Trophoblast cell (in vitro differentiated cells and primary cell): ENCODE data around the gene NRSN1.

Source experiments
- DNase-seq, 2 donors: peaks; one replicate each; pipeline ENCODE4 v3.0.0-alpha.2; 2016
- H2AFZ ChIP-seq: 2 replicates; pipeline ENCODE4 v1.6.1; 2013; ENCODE audit warnings: low read length, moderate library complexity, mild to moderate bottlenecking; ENCODE audit not compliant: insufficient read depth, poor library complexity
- H2AK5ac ChIP-seq: 2 replicates; pipeline ENCODE4 v1.6.1; 2013; ENCODE audit warnings: mild to moderate bottlenecking, low read length
- H2BK120ac ChIP-seq: 2 replicates; pipeline ENCODE4 v1.6.1; 2013; ENCODE audit warnings: low read length, mild to moderate bottlenecking, moderate library complexity; ENCODE audit not compliant: insufficient read depth, poor library complexity
- H2BK12ac ChIP-seq: 2 replicates; pipeline ENCODE4 v1.6.1; 2013; ENCODE audit warnings: mild to moderate bottlenecking, low read length, moderate library complexity
- H2BK5ac ChIP-seq: 2 replicates; pipeline ENCODE4 v1.6.1; 2013; ENCODE audit warnings: low read length, low read depth, moderate library complexity, mild to moderate bottlenecking; ENCODE audit not compliant: poor library complexity
- H3K14ac ChIP-seq: 2 replicates; pipeline ENCODE4 v1.6.1; 2013; ENCODE audit warnings: mild to moderate bottlenecking, low read length
- H3K18ac ChIP-seq: 2 replicates; pipeline ENCODE4 v1.6.1; 2013; ENCODE audit warnings: mild to moderate bottlenecking, low read length
- H3K23ac ChIP-seq: 2 replicates; pipeline ENCODE4 v1.6.1; 2013; ENCODE audit warnings: low read length
- H3K27ac ChIP-seq: 2 replicates; pipeline ENCODE4 v1.5.1; 2013; ENCODE audit warnings: low read depth, mild to moderate bottlenecking, inconsistent platforms, low read length, moderate library complexity
- H3K27me3 ChIP-seq: 2 replicates; pipeline ENCODE4 v1.6.1; 2013; ENCODE audit warnings: inconsistent platforms, mild to moderate bottlenecking, low read length, moderate library complexity; ENCODE audit not compliant: insufficient read depth
- H3K36me3 ChIP-seq, 2 experiments: 1 replicate in 1 of 2; 2 replicates in 1 of 2; pipeline ENCODE4 v1.6.1; 2013; ENCODE audit warnings: low read length in 2 of 2, mild to moderate bottlenecking in 2 of 2, moderate library complexity in 1 of 2; ENCODE audit not compliant: insufficient read depth in 2 of 2, control insufficient read depth in 1 of 2
- H3K4ac ChIP-seq: 2 replicates; pipeline ENCODE4 v1.6.1; 2013; ENCODE audit warnings: low read depth, mild to moderate bottlenecking, low read length, moderate library complexity
- H3K4me1 ChIP-seq, 2 experiments: 1 replicate in 1 of 2; 2 replicates in 1 of 2; pipeline ENCODE4 v1.6.1; 2013; ENCODE audit warnings: low read length in 2 of 2, mild to moderate bottlenecking in 2 of 2, moderate library complexity in 1 of 2; ENCODE audit not compliant: insufficient read depth in 2 of 2, control insufficient read depth in 1 of 2
- H3K4me2 ChIP-seq: 2 replicates; pipeline ENCODE4 v1.6.1; 2013; ENCODE audit warnings: inconsistent platforms, mild to moderate bottlenecking, low read length, moderate library complexity
- H3K4me3 ChIP-seq: 2 replicates; pipeline ENCODE4 v1.5.1; 2013; ENCODE audit warnings: mild to moderate bottlenecking, low read depth, low read length, inconsistent platforms
- H3K79me1 ChIP-seq: one replicate; pipeline ENCODE4 v1.6.1; 2013; ENCODE audit warnings: low read length
- H3K79me2 ChIP-seq: 2 replicates; pipeline ENCODE4 v1.6.1; 2013; ENCODE audit warnings: low read length, mild to moderate bottlenecking; ENCODE audit not compliant: control insufficient read depth, insufficient read depth, poor library complexity
- H3K9ac ChIP-seq: 2 replicates; pipeline ENCODE4 v1.6.1; 2013; ENCODE audit warnings: mild to moderate bottlenecking, low read length
- H3K9me3 ChIP-seq: 2 replicates; pipeline ENCODE4 v1.6.1; 2013; ENCODE audit warnings: low read depth, mild to moderate bottlenecking, control low read depth, inconsistent platforms, low read length; ENCODE audit not compliant: insufficient read depth
- H4K12ac ChIP-seq: 2 replicates; pipeline ENCODE4 v1.6.1; 2013; ENCODE audit warnings: low read depth, mild to moderate bottlenecking, low read length, moderate library complexity
- H4K8ac ChIP-seq: 2 replicates; pipeline ENCODE4 v1.6.1; 2013; ENCODE audit warnings: low read depth, mild to moderate bottlenecking, low read length, moderate library complexity
- H4K91ac ChIP-seq: one replicate; pipeline ENCODE4 v1.6.1; 2013; ENCODE audit warnings: low read depth, mild to moderate bottlenecking, low read length, moderate library complexity
- WGBS: extraction: QIAGEN DNeasy Blood & Tissue Kit; methylation state at CpG from one replicate; pipeline ENCODE4 v1.1.7; 2013; ENCODE audit warnings: missing lambda C conversion rate; ENCODE audit not compliant: insufficient read length, insufficient coverage; ENCODE audit errors: extremely low coverage; 5-methylcytosine and 5-hydroxymethylcytosine counted together

NRSN1 gene

DNA sequence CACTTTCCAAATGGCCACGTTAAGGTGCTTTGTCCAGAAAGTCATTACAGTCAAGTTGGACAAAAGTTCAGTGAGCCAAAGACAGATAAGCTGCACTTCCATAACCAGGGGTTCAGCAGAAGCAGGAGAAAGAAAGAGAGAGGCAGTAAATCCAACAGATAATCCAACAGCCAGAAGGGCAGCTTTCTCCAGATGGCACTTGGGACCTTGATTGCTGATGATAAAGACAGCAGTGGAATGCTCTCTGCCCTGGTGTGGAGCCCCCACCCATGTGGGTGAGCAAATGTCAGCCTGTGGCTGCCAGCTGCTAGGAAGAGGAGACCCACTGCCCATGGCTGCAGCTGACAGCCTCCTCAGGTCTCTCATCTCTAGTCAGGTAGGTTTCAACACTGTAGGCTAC is 18.7 kb upstream of the NRSN1 start:
- Histone ChIP-seq H4K8ac (no peak overlapping the region), H2BK5ac (no peak overlapping the region), H2BK12ac (no peak overlapping the region), H3K4me1 (no peaks in the 10 kb centered on the region), H3K4me2 (no peak overlapping the region), H3K18ac (no peak overlapping the region), H2BK120ac (no peak overlapping the region), H2AFZ (no peak overlapping the region), H3K23ac (no peak overlapping the region), H3K14ac (no peak overlapping the region), H3K27ac (no peak overlapping the region), H4K91ac (no peak overlapping the region), H4K12ac (no peak overlapping the region), H3K9ac (no peak overlapping the region), H3K79me1 (no peaks in the 10 kb centered on the region), H3K4me3 (no peak overlapping the region), H3K9me3 (no peaks in the 10 kb centered on the region), H3K36me3 (no peaks in the 10 kb centered on the region), H3K79me2 (no peaks in the 10 kb centered on the region), H3K4ac (no peak overlapping the region), H2AK5ac (no peak overlapping the region), H3K27me3 (no peaks in the 10 kb centered on the region)
- WGBS = no CpG with 5 or more reads among the region's 1 CpG
- DNase-seq = no peak

DNA sequence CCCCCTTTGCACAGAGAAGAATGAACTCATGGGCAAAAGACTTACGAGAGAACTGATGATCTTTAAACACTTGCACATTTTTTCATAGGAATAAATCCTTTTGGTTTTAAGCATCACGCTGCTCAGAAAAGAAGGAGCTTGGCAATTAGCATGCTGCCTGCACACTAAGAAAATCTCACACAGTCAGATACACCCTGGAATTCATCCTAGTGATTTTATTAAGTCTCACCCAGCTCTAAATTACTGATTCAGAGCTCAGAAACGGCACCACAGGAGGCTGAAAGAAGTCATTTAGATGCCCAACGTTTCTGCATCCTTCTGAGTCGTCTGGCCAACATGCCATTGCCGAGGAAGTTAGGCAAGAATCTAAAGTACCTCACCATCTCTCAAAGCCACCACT is 18.0 kb upstream of the NRSN1 start:
- no peaks in the 10 kb centered on the region for H3K27me3 ChIP-seq
- no CpG with 5 or more reads among the region's 6 CpGs for WGBS
- no peak overlapping the region for H3K4me2 ChIP-seq

DNA sequence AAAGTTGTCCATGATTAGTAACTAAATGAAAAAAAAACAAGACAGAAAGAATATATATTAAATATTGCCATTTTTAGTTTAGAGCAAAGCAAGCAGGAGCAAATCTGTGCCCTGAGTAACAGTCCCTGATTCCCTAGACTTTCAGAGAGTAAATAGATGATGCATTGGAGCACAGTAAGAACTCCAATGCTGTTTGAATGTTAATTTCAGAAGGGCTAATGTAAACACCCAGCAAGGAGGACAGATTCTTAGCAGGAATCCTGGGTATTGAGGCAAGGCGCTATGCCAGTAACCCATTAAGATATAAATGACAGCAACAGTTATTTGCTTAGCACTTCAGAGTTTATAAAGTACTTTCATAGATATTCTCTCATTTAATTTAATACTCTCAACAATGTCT is 15.6 kb upstream of the NRSN1 start:
- Histone ChIP-seq H3K23ac (no peak overlapping the region), H2AK5ac (no peak overlapping the region), H4K12ac (no peak overlapping the region), H4K91ac (no peak overlapping the region), H2BK120ac (no peak overlapping the region), H3K9ac (no peak overlapping the region), H3K4me3 (no peak overlapping the region), H3K79me1 (no peaks in the 10 kb centered on the region), H3K4me1 (no peaks in the 10 kb centered on the region), H3K9me3 (no peaks in the 10 kb centered on the region), H3K27me3 (no peaks in the 10 kb centered on the region), H2AFZ (no peak overlapping the region), H3K18ac (no peak overlapping the region), H3K79me2 (no peaks in the 10 kb centered on the region), H4K8ac (no peak overlapping the region), H2BK12ac (no peak overlapping the region), H3K4me2 (no peak overlapping the region), H3K36me3 (no peaks in the 10 kb centered on the region), H3K14ac (no peak overlapping the region), H3K4ac (no peak overlapping the region), H2BK5ac (no peak overlapping the region), H3K27ac (no peak overlapping the region)
- no peak for DNase-seq
- WGBS = no CpG with 5 or more reads among the region's 1 CpG

More for the DNA sequence above, 18.0 kb upstream of the NRSN1 start:
- Histone ChIP-seq H4K91ac (no peak overlapping the region), H4K12ac (no peak overlapping the region), H3K18ac (no peak overlapping the region), H3K4me1 (no peaks in the 10 kb centered on the region), H3K9me3 (no peaks in the 10 kb centered on the region), H2AK5ac (no peak overlapping the region), H2AFZ (no peak overlapping the region), H3K4me3 (no peak overlapping the region), H3K79me2 (no peaks in the 10 kb centered on the region), H3K14ac (no peak overlapping the region), H2BK5ac (no peak overlapping the region), H2BK120ac (no peak overlapping the region), H3K23ac (no peak overlapping the region), H2BK12ac (no peak overlapping the region), H3K36me3 (no peaks in the 10 kb centered on the region), H3K27ac (no peak overlapping the region), H4K8ac (no peak overlapping the region), H3K4ac (no peak overlapping the region), H3K79me1 (no peaks in the 10 kb centered on the region), H3K9ac (no peak overlapping the region)
- no peak for DNase-seq

DNA sequence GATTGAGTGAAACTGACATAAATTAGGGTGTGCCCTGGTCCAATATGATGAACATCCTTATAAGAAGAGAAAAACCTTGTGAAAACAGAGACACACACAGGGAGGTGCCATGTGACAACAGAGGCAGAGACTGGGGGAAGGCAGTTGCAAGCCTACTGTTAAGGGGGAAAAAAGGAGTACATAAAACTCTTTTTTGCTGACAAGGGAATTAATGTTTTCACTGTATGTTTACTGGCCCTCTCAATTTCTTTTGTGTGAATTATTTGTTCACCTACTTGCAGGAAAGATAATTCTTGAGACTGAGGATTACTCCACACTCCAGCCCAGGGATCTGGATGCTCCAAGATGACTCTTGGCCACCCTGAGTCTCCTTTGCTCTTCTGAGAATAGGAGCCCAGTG is 12.1 kb upstream of the NRSN1 start:
- Histone ChIP-seq H2BK12ac (no peak overlapping the region), H3K4me2 (no peak overlapping the region), H3K4me1 (no peaks in the 10 kb centered on the region), H2AFZ (no peak overlapping the region), H3K18ac (no peak overlapping the region), H3K23ac (no peak overlapping the region), H3K27me3 (no peaks in the 10 kb centered on the region), H3K4ac (no peak overlapping the region), H4K12ac (no peak overlapping the region), H3K9me3 (no peaks in the 10 kb centered on the region), H2AK5ac (no peak overlapping the region), H3K27ac (no peak overlapping the region), H4K8ac (no peak overlapping the region), H3K14ac (no peak overlapping the region), H4K91ac (no peak overlapping the region), H3K79me2 (no peaks in the 10 kb centered on the region), H3K4me3 (no peak overlapping the region), H2BK5ac (no peak overlapping the region), H3K9ac (no peak overlapping the region), H3K79me1 (no peaks in the 10 kb centered on the region), H2BK120ac (no peak overlapping the region), H3K36me3 (no peaks in the 10 kb centered on the region)
- no peak for DNase-seq

DNA sequence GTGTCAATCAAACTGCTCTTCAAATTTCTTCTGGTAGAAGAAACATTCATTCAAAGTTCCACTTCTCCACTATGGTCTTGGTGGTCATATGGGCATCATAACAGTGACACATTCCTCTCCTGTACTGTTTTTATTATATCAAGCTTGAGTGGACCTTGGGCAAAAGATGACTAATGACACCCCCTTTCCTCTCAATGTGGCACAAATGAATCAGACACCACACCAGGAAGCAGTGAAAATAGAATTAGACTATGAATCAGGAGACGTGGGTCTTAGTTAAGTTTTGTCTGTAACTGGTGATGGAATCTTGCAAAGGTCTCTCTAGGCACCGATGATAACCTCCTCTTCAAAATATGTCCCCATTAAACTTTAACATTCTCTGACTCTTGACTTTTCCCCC is 9.0 kb upstream of the NRSN1 start:
- no peak overlapping the region for H3K23ac ChIP-seq
- H2BK12ac ChIP-seq = no peak overlapping the region
- no peak overlapping the region for H3K14ac ChIP-seq
- H3K18ac ChIP-seq = no peak overlapping the region
- no peaks in the 10 kb centered on the region for H3K27me3 ChIP-seq
- no peak overlapping the region for H4K91ac ChIP-seq
- H3K9ac ChIP-seq = no peak overlapping the region
- no peaks in the 10 kb centered on the region for H3K79me2 ChIP-seq
- no CpG with 5 or more reads among the region's 2 CpGs for WGBS
- no peak overlapping the region for H4K12ac ChIP-seq
- H3K4ac ChIP-seq = no peak overlapping the region
- no peak overlapping the region for H2AFZ ChIP-seq
- no peak overlapping the region for H2AK5ac ChIP-seq
- H2BK5ac ChIP-seq = no peak overlapping the region
- no peak overlapping the region for H2BK120ac ChIP-seq
- no peaks in the 10 kb centered on the region for H3K4me1 ChIP-seq
- no peak overlapping the region for H3K4me2 ChIP-seq
- H3K27ac ChIP-seq = no peak overlapping the region
- no peaks in the 10 kb centered on the region for H3K36me3 ChIP-seq
- H4K8ac ChIP-seq = no peak overlapping the region
- DNase-seq = no peak
- H3K4me3 ChIP-seq = no peak overlapping the region
- peaks cover 2% of the 10 kb centered on the region for H3K9me3 ChIP-seq
- no peaks in the 10 kb centered on the region for H3K79me1 ChIP-seq
